NB4 (cell line): ENCODE results near the gene HKDC1.
"Not testable (repeated sequence)": the region's sequence is repeated elsewhere in the genome, so short reads cannot be mapped to it uniquely, and the experiment has no call there.

Experiments used
- DNase-seq: peaks from one replicate; pipeline ENCODE4 v3.0.0; 2010; ENCODE audit warnings: low read depth
- H3K4me3 ChIP-seq: one replicate; pipeline ENCODE4 v1.5.1; 2011; ENCODE audit warnings: mild to moderate bottlenecking, low read depth, low read length, moderate library complexity
- MYC ChIP-seq: IDR thresholded peaks from 2 replicates; pipeline ENCODE4 v1.6.1; 2011; ENCODE audit warnings: low read depth, low read length
- POLR2A ChIP-seq: IDR thresholded peaks from 2 replicates; pipeline ENCODE4 v1.6.1; 2011; ENCODE audit warnings: mild to moderate bottlenecking; ENCODE audit not compliant: insufficient read length; ENCODE audit errors: extremely low read depth
- TF ChIP-seq, protein P1 (sequence below): IDR thresholded peaks from 2 replicates; pipeline ENCODE4 v1.6.1; 2011; ENCODE audit warnings: low read depth, low read length
- TF ChIP-seq, protein P2 (sequence below): IDR thresholded peaks from one replicate; pipeline ENCODE4 v1.5.1; 2012; ENCODE audit warnings: low read depth, low read length

HKDC1 gene

DNA sequence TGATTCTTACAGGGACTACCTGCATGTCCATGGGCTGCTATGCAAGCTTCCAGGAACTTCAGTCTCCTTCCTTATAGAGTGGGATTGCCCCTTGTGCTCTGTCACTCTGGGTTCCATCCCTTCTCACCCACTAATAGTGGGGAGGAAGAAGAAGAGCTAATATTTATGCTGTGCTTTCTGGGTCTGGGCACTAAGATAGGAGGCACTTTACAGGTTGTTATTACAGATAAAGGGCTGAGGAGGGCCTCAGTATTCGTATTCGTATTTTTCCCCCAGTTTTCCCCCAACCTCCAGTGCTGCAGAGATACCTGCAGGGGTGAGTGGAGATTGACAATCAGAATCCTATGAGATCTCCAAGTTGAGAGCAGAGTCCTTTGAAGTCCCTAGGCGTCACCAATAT lies 72.3 kb downstream of the HKDC1 start:
- DNase-seq: no peak
- TF ChIP-seq MYC (no peak), POLR2A (no peak)
- TF ChIP-seq, protein P1, sequence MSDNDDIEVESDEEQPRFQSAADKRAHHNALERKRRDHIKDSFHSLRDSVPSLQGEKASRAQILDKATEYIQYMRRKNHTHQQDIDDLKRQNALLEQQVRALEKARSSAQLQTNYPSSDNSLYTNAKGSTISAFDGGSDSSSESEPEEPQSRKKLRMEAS: no peak
- TF ChIP-seq, protein P2, sequence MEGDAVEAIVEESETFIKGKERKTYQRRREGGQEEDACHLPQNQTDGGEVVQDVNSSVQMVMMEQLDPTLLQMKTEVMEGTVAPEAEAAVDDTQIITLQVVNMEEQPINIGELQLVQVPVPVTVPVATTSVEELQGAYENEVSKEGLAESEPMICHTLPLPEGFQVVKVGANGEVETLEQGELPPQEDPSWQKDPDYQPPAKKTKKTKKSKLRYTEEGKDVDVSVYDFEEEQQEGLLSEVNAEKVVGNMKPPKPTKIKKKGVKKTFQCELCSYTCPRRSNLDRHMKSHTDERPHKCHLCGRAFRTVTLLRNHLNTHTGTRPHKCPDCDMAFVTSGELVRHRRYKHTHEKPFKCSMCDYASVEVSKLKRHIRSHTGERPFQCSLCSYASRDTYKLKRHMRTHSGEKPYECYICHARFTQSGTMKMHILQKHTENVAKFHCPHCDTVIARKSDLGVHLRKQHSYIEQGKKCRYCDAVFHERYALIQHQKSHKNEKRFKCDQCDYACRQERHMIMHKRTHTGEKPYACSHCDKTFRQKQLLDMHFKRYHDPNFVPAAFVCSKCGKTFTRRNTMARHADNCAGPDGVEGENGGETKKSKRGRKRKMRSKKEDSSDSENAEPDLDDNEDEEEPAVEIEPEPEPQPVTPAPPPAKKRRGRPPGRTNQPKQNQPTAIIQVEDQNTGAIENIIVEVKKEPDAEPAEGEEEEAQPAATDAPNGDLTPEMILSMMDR: no peak
- H3K4me3 ChIP-seq: no peak overlapping the region

DNA sequence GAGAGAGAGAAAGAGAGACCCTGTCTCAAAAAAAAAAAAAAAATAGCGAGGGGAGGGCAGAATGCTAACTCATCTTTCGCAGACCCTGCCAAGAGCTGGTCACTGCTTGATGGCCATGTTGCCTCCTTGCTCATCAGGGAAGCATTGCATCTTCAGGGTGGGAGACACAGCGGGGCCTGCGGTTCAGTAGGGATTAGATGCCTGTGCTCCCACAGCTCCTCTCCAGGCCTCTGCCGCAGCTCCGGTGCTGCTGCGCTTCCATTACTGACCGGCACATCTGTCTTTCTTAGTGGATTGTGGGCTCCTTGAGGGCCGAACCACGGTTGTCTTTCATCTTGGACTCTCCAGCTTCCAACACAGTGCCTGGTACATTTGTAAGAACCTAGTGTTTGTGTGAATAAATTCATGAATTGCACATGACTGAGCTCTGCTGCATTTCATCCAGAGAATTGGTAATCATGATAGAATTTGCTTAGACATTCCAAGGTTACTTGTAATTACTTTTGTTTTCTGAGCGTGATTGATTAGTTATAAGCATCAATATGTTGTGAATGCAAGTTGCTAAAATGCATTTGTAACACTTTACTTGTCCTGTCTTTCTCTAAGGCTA lies 75.0 kb downstream of the HKDC1 start:
- TF ChIP-seq POLR2A (no peak), MYC (no peak)
- TF ChIP-seq, protein P1: no peak
- TF ChIP-seq, protein P2: no peak
- no peak overlapping the region for H3K4me3 ChIP-seq
- DNase-seq: no peak

GRCh38 chr10:69303632-69304051 lies 83.5 kb downstream of the HKDC1 start:
- TF ChIP-seq, protein P2: no peak
- TF ChIP-seq POLR2A (no peak), MYC (no peak)
- TF ChIP-seq, protein P1: no peak
- no peak for DNase-seq
- no peak overlapping the region for H3K4me3 ChIP-seq

GRCh38 chr10:69306421-69306820 lies 86.3 kb downstream of the HKDC1 start:
- no peak overlapping the region for H3K4me3 ChIP-seq
- DNase-seq: no peak
- TF ChIP-seq POLR2A: no peak
- TF ChIP-seq MYC: no peak
- TF ChIP-seq, protein P2: no peak
- TF ChIP-seq, protein P1: no peak

DNA sequence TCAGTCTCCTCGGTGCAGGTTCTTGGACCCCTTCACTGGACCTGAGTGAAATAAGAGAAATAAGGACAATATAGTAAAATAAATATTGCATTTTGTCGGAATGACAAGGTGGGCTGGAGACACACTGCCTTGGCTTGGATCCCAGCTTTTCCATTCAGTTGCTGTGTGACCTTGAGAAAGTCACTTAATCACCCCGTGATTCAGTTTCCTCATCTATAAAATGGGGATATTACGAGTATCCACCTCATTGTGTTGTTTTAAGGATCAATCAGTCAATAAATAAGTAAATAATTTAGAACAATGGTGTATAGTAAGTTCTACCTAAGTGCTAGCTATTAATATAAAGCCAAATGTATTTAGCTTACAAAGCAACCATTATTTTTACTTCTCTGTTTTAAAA lies 87.3 kb downstream of the HKDC1 start:
- TF ChIP-seq, protein P2: no peak
- TF ChIP-seq, protein P1: no peak
- no peak for TF ChIP-seq POLR2A
- TF ChIP-seq MYC: no peak
- no peak overlapping the region for H3K4me3 ChIP-seq

DNA sequence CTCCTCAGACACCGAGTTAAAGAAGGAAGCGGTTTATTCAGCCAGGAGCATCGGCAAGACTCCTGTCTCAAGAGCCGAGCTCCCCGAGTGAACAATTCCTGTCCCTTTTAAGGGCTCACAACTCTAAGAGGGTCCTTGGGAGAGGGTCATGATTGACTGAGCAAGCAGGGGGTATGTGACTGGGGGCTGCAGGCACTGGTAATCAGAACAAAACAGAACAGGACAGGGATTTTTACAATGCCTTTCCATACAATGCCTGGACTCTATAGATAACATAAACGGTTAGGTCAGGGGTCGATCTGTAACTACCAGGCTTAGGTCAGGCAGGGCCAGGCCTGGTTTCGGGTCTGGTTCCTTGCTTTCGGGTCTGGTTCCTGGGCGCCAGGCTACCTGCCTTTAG lies 88.2 kb downstream of the HKDC1 start:
- DNase-seq, H3K4me3 ChIP-seq: not testable (repeated sequence)

More for the DNA sequence above, 87.3 kb downstream of the HKDC1 start:
- DNase-seq: no peak
